NCI-H2227 (cell line): ENCODE results near the gene SLC20A1.
A peak's percentile ranks its signal among the peaks of the same experiment; 100 is the strongest.
"Not testable (repeated sequence)": the region's sequence is repeated elsewhere in the genome, so short reads cannot be mapped to it uniquely, and the experiment has no call there.

ENCODE experiments used
- DNase-seq: peaks from one replicate; lab custom pipeline; 2025; ENCODE audit not compliant: unreplicated experiment; lab: John Stamatoyannopoulos, UW

SLC20A1 gene

GRCh38 chr2:112644155-112644932 lies 1.4 kb upstream of the SLC20A1 start:
- no peak for DNase-seq

GRCh38 chr2:112644933-112645309 lies 818 bp upstream of the SLC20A1 start:
- no peak for DNase-seq

- DNase-seq, result peak; percentile 85
Observed at GRCh38 chr2:112646102-112646719, 472 bp downstream of the SLC20A1 start.

GRCh38 chr2:112646791-112647689 lies 1.3 kb downstream of the SLC20A1 start:
- DNase-seq, result peak; percentile 38

- DNase-seq, result no peak
Observed at GRCh38 chr2:112648081-112648480, 2.3 kb downstream of the SLC20A1 start.

- no peak for DNase-seq
Observed at GRCh38 chr2:112656679-112657078, 10.9 kb downstream of the SLC20A1 start.

GRCh38 chr2:112658301-112658700 lies 12.6 kb downstream of the SLC20A1 start:
- no peak for DNase-seq

- DNase-seq, result no peak
Observed at GRCh38 chr2:112658839-112659667, 13.3 kb downstream of the SLC20A1 start.

- no peak for DNase-seq
Observed at GRCh38 chr2:112660138-112660537, 14.4 kb downstream of the SLC20A1 start.

- no peak for DNase-seq
Observed at GRCh38 chr2:112661656-112662305, 16.0 kb downstream of the SLC20A1 start.

- DNase-seq, result no peak
Observed at GRCh38 chr2:112662704-112663103, 17.0 kb downstream of the SLC20A1 start.

GRCh38 chr2:112664689-112665088 lies 18.9 kb downstream of the SLC20A1 start:
- no peak for DNase-seq

GRCh38 chr2:112665113-112665780 lies 19.5 kb downstream of the SLC20A1 start:
- DNase-seq, result no peak

GRCh38 chr2:112666761-112667122 lies 21.0 kb downstream of the SLC20A1 start:
- DNase-seq, result no peak

- not testable (repeated sequence) for DNase-seq
Observed at GRCh38 chr2:112667540-112667939, 21.8 kb downstream of the SLC20A1 start.

GRCh38 chr2:112669667-112670066 lies 23.9 kb downstream of the SLC20A1 start:
- no peak for DNase-seq

GRCh38 chr2:112670252-112671022 lies 24.7 kb downstream of the SLC20A1 start:
- no peak for DNase-seq

GRCh38 chr2:112671801-112672200 lies 26.1 kb downstream of the SLC20A1 start:
- peak; percentile 90 for DNase-seq

- DNase-seq, result no peak
Observed at GRCh38 chr2:112673008-112673407, 27.3 kb downstream of the SLC20A1 start.
